ENCODE data around the gene PRDM1.
A peak's percentile ranks its signal among the peaks of the same experiment; 100 is the strongest.

The PRDM1 gene

GRCh38 chr6:106085984-106086813 lies at the start of gene PRDM1:
TSS of gene PRDM1 (plus strand) at chr6:106086336. CDS start at chr6:106086554, 218 bp downstream.
- H3K27me3 ChIP-seq (ENCODE audit: low read depth, low read length), result no peaks in the 10 kb centered on the region
- H3K36me3 ChIP-seq (ENCODE audit: control insufficient read depth in 1 of 2, insufficient read depth in 2 of 2, low read length in 2 of 2), result no peaks in the 10 kb centered on the region
- H3K4me3 ChIP-seq (ENCODE audit: low read depth in 1 of 2, low read length in 2 of 2), result peak within 1 kb of the TSS; percentile 60 to 65
- H3K4me1 ChIP-seq (ENCODE audit: control insufficient read depth in 1 of 2, insufficient read depth in 2 of 2, low read length in 2 of 2), result peaks cover 4 to 28% of the 10 kb centered on the region in 2 donors
- no peaks in the 10 kb centered on the region for H3K9me3 ChIP-seq (ENCODE audit: control insufficient read depth in 1 of 2, low read length in 2 of 2)
- H3K27ac ChIP-seq (ENCODE audit: low read length), result peak within 1 kb of the TSS; percentile 74

DNA sequence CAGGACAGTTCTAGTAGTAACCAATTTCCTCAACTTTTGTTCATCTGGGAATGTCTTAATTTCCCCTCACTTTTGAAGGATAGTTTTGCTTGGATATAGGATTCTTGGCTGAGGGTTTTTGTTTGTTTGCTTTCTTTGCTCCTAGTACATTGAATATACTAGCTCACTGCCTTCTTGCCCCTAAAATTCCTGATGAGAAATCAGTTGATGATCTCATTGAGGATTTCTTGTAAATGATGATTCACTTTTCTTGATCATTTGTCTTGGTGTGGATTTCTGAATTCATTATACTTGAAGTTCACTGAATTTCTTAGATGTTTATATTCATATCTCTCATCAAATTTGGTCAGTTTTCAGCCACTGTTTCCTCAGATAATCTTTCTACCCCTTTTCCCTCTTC lies 49.1 kb upstream of the PRDM1 start:
- Histone ChIP-seq H3K36me3 (ENCODE audit: control insufficient read depth in 1 of 2, insufficient read depth in 2 of 2, low read length in 2 of 2) (no peaks in the 10 kb centered on the region), H3K9me3 (ENCODE audit: control insufficient read depth in 1 of 2, low read length in 2 of 2) (peaks cover 0 to 4% of the 10 kb centered on the region in 2 donors), H3K4me1 (ENCODE audit: control insufficient read depth in 1 of 2, insufficient read depth in 2 of 2, low read length in 2 of 2) (no peaks in the 10 kb centered on the region), H3K27ac (ENCODE audit: low read length) (no peak overlapping the region), H3K4me3 (ENCODE audit: low read depth in 1 of 2, low read length in 2 of 2) (no peak overlapping the region), H3K27me3 (ENCODE audit: low read depth, low read length) (no peaks in the 10 kb centered on the region)

GRCh38 chr6:106039897-106040592 lies 46.1 kb upstream of the PRDM1 start:
- Histone ChIP-seq H3K36me3 (ENCODE audit: control insufficient read depth in 1 of 2, insufficient read depth in 2 of 2, low read length in 2 of 2) (no peaks in the 10 kb centered on the region), H3K4me3 (ENCODE audit: low read depth in 1 of 2, low read length in 2 of 2) (no peak overlapping the region), H3K9me3 (ENCODE audit: control insufficient read depth in 1 of 2, low read length in 2 of 2) (peaks cover 0 to 4% of the 10 kb centered on the region in 2 donors), H3K27me3 (ENCODE audit: low read depth, low read length) (no peaks in the 10 kb centered on the region), H3K27ac (ENCODE audit: low read length) (no peak overlapping the region), H3K4me1 (ENCODE audit: control insufficient read depth in 1 of 2, insufficient read depth in 2 of 2, low read length in 2 of 2) (no peaks in the 10 kb centered on the region)

GRCh38 chr6:106044151-106044550 lies 42.0 kb upstream of the PRDM1 start:
- Histone ChIP-seq H3K4me3 (ENCODE audit: low read depth in 1 of 2, low read length in 2 of 2) (no peak overlapping the region), H3K4me1 (ENCODE audit: control insufficient read depth in 1 of 2, insufficient read depth in 2 of 2, low read length in 2 of 2) (no peaks in the 10 kb centered on the region), H3K27me3 (ENCODE audit: low read depth, low read length) (no peaks in the 10 kb centered on the region), H3K27ac (ENCODE audit: low read length) (no peak overlapping the region), H3K9me3 (ENCODE audit: control insufficient read depth in 1 of 2, low read length in 2 of 2) (no peaks in the 10 kb centered on the region), H3K36me3 (ENCODE audit: control insufficient read depth in 1 of 2, insufficient read depth in 2 of 2, low read length in 2 of 2) (no peaks in the 10 kb centered on the region)

DNA sequence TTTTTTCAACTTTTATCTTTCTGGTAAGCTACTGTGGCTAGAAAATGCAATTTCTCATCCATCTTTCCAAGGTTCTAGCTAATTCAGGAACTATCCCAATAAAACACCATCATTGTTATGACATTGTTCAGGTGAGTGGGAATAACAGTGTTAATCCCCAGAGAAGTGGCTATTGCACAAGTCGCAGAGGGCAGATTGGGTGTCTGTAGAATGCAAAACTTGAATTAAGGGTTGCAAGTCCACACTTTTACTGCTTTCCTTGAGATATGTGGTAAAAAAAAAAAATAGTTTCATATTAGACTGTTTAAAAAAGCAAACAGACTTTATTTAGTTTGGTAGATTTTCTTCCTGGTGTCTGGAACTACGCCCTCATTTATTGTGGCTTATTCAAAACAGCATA lies 41.1 kb upstream of the PRDM1 start:
- Histone ChIP-seq H3K36me3 (ENCODE audit: control insufficient read depth in 1 of 2, insufficient read depth in 2 of 2, low read length in 2 of 2) (no peaks in the 10 kb centered on the region), H3K27me3 (ENCODE audit: low read depth, low read length) (no peaks in the 10 kb centered on the region), H3K4me1 (ENCODE audit: control insufficient read depth in 1 of 2, insufficient read depth in 2 of 2, low read length in 2 of 2) (no peaks in the 10 kb centered on the region), H3K27ac (ENCODE audit: low read length) (no peak overlapping the region), H3K9me3 (ENCODE audit: control insufficient read depth in 1 of 2, low read length in 2 of 2) (no peaks in the 10 kb centered on the region), H3K4me3 (ENCODE audit: low read depth in 1 of 2, low read length in 2 of 2) (no peak overlapping the region)

DNA sequence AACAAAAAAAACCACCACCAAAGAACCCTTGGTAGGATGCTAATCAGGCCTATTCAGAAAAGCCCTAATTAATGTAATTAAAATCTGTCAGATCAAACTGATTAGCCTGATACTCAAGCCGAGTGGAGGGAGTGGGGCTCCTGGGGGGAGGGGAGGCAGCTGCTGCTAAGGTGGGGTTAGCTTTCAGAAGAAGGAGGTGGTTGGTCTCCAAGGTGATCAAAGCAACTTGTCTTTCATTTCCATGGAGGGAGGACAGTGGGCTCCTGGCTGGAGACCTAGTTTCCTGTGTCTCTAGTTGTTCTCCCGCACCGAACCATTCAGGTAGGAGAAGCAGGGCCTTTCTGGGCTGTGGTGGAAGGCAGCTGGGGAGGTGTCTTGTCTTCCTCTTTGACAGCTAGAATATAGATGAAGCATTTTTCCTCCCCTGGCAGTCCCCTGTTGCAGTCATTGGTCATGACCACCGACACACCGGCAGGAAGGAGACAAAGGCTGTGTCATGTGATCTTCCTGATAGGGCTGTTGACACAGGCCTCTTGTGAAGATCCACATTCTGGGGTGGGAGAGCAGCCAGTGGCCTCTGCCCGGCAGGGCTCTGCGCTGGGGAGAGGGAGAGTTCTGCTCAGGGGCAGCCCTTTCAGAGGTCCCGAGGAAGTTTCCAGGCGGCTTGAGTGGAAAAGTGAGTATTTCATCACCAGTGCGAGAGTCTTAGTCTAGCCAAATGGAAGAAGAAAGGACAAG lies 39.9 kb upstream of the PRDM1 start:
- H3K9me3 ChIP-seq (ENCODE audit: control insufficient read depth in 1 of 2, low read length in 2 of 2), result no peaks in the 10 kb centered on the region
- no peak overlapping the region for H3K4me3 ChIP-seq (ENCODE audit: low read depth in 1 of 2, low read length in 2 of 2)
- no peak overlapping the region for H3K27ac ChIP-seq (ENCODE audit: low read length)
- H3K4me1 ChIP-seq (ENCODE audit: control insufficient read depth in 1 of 2, insufficient read depth in 2 of 2, low read length in 2 of 2), result no peaks in the 10 kb centered on the region
- no peaks in the 10 kb centered on the region for H3K36me3 ChIP-seq (ENCODE audit: control insufficient read depth in 1 of 2, insufficient read depth in 2 of 2, low read length in 2 of 2)
- H3K27me3 ChIP-seq (ENCODE audit: low read depth, low read length), result no peaks in the 10 kb centered on the region

DNA sequence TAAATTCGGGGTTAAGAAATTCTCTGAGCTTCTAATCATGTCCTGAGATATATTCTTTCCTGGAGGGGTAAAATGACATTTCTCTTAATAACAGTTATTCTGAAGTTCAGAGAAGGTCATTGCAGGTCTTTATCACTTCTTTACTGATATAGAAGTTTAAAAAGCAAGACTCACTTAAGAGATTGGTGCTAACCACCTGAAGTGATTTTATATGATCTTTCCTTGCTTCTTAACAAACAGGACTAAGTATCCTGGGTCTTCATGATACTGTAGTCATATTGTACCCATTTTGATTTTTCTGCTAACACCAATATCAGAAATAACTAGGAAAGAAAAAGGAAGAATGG lies 39.3 kb upstream of the PRDM1 start:
- no peak overlapping the region for H3K27ac ChIP-seq (ENCODE audit: low read length)
- no peaks in the 10 kb centered on the region for H3K27me3 ChIP-seq (ENCODE audit: low read depth, low read length)
- no peaks in the 10 kb centered on the region for H3K36me3 ChIP-seq (ENCODE audit: control insufficient read depth in 1 of 2, insufficient read depth in 2 of 2, low read length in 2 of 2)
- H3K4me1 ChIP-seq (ENCODE audit: control insufficient read depth in 1 of 2, insufficient read depth in 2 of 2, low read length in 2 of 2), result no peaks in the 10 kb centered on the region
- no peak overlapping the region for H3K4me3 ChIP-seq (ENCODE audit: low read depth in 1 of 2, low read length in 2 of 2)
- no peaks in the 10 kb centered on the region for H3K9me3 ChIP-seq (ENCODE audit: control insufficient read depth in 1 of 2, low read length in 2 of 2)

DNA sequence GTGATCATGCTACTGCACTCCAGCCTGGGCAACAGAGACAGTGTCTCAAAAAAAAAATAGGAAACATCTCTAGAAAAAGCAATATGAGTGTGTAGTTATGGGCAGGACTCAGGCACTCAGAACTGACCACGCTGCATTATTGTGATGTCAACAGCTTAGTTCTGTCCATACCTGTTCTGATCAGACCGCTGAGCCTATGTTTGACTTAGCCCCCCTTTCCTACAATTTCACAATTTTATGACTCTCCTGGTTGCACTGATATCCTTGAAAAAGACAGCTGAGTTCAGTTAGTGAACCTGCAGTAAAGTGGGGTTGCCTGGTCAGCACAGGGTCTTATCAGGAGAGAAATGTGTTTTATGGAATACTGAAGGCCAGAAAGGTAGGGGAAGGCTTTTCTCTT lies 37.8 kb upstream of the PRDM1 start:
- H3K36me3 ChIP-seq (ENCODE audit: control insufficient read depth in 1 of 2, insufficient read depth in 2 of 2, low read length in 2 of 2), result no peaks in the 10 kb centered on the region
- H3K27ac ChIP-seq (ENCODE audit: low read length), result no peak overlapping the region

DNA sequence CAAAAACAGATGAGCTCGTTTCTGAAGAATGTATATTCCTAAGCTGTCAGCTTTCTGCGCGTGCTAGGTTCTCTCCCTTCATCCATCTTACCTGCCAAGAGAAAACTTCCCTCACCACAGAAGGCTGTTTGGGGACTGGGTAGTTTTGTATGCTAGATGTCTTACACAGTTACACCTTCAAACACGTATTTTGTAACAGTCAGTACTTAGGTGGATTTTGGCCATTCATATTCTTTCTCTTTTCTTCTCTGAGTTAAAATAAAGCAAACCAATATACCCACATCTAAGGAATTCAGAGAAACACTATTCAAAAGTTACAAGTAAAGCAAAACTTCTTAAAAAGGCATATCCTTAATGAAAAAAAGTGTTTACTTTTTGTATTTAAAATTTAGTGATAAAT lies 35.6 kb upstream of the PRDM1 start:
- Histone ChIP-seq H3K9me3 (ENCODE audit: control insufficient read depth in 1 of 2, low read length in 2 of 2) (no peaks in the 10 kb centered on the region), H3K27me3 (ENCODE audit: low read depth, low read length) (no peaks in the 10 kb centered on the region), H3K36me3 (ENCODE audit: control insufficient read depth in 1 of 2, insufficient read depth in 2 of 2, low read length in 2 of 2) (no peaks in the 10 kb centered on the region), H3K27ac (ENCODE audit: low read length) (no peak overlapping the region), H3K4me3 (ENCODE audit: low read depth in 1 of 2, low read length in 2 of 2) (no peak overlapping the region), H3K4me1 (ENCODE audit: control insufficient read depth in 1 of 2, insufficient read depth in 2 of 2, low read length in 2 of 2) (no peaks in the 10 kb centered on the region)

More for the DNA sequence above, 37.8 kb upstream of the PRDM1 start:
- Histone ChIP-seq H3K9me3 (ENCODE audit: control insufficient read depth in 1 of 2, low read length in 2 of 2) (no peaks in the 10 kb centered on the region), H3K27me3 (ENCODE audit: low read depth, low read length) (no peaks in the 10 kb centered on the region), H3K4me1 (ENCODE audit: control insufficient read depth in 1 of 2, insufficient read depth in 2 of 2, low read length in 2 of 2) (no peaks in the 10 kb centered on the region), H3K4me3 (ENCODE audit: low read depth in 1 of 2, low read length in 2 of 2) (no peak overlapping the region)

- H3K9me3 ChIP-seq (ENCODE audit: control insufficient read depth in 1 of 2, low read length in 2 of 2), result no peaks in the 10 kb centered on the region
- H3K27me3 ChIP-seq (ENCODE audit: low read depth, low read length), result no peaks in the 10 kb centered on the region
- H3K36me3 ChIP-seq (ENCODE audit: control insufficient read depth in 1 of 2, insufficient read depth in 2 of 2, low read length in 2 of 2), result no peaks in the 10 kb centered on the region
- no peak overlapping the region for H3K27ac ChIP-seq (ENCODE audit: low read length)
- no peak overlapping the region for H3K4me3 ChIP-seq (ENCODE audit: low read depth in 1 of 2, low read length in 2 of 2)
- no peaks in the 10 kb centered on the region for H3K4me1 ChIP-seq (ENCODE audit: control insufficient read depth in 1 of 2, insufficient read depth in 2 of 2, low read length in 2 of 2)
These were observed 34.9 kb upstream of the PRDM1 start for GRCh38 chr6:106051226-106051625.

- H3K27me3 ChIP-seq (ENCODE audit: low read depth, low read length), result no peaks in the 10 kb centered on the region
- no peak overlapping the region for H3K27ac ChIP-seq (ENCODE audit: low read length)
- H3K4me3 ChIP-seq (ENCODE audit: low read depth in 1 of 2, low read length in 2 of 2), result no peak overlapping the region
- H3K4me1 ChIP-seq (ENCODE audit: control insufficient read depth in 1 of 2, insufficient read depth in 2 of 2, low read length in 2 of 2), result no peaks in the 10 kb centered on the region
- H3K36me3 ChIP-seq (ENCODE audit: control insufficient read depth in 1 of 2, insufficient read depth in 2 of 2, low read length in 2 of 2), result no peaks in the 10 kb centered on the region
- no peaks in the 10 kb centered on the region for H3K9me3 ChIP-seq (ENCODE audit: control insufficient read depth in 1 of 2, low read length in 2 of 2)
These were observed 32.5 kb upstream of the PRDM1 start for GRCh38 chr6:106053484-106054205.

Data from muscle layer of duodenum (tissue), 2 donors.